Measurements from ENCODE around the gene PIK3R1.

PIK3R1 gene

GRCh38 chr5:68347536-68347935 is 132.0 kb downstream of the PIK3R1 start:
- Histone ChIP-seq H3K27me3 (ENCODE audit: control insufficient read depth, insufficient read depth, low read length) (no peaks in the 10 kb centered on the region), H3K36me3 (ENCODE audit: control insufficient read depth, insufficient read depth, low read length) (no peaks in the 10 kb centered on the region), H3K9me3 (ENCODE audit: control insufficient read depth, low read length) (no peaks in the 10 kb centered on the region), H3K4me1 (ENCODE audit: control insufficient read depth, insufficient read depth, low read length) (peaks cover 28% of the 10 kb centered on the region), H3K4me3 (ENCODE audit: low read length) (no peak overlapping the region), H3K9ac (ENCODE audit: low read length) (no peak overlapping the region)

- H3K36me3 ChIP-seq (ENCODE audit: control insufficient read depth, insufficient read depth, low read length), result no peaks in the 10 kb centered on the region
- no peaks in the 10 kb centered on the region for H3K27me3 ChIP-seq (ENCODE audit: control insufficient read depth, insufficient read depth, low read length)
- H3K9ac ChIP-seq (ENCODE audit: low read length), result no peak overlapping the region
- H3K9me3 ChIP-seq (ENCODE audit: control insufficient read depth, low read length), result no peaks in the 10 kb centered on the region
- H3K4me3 ChIP-seq (ENCODE audit: low read length), result no peak overlapping the region
- peaks cover 22% of the 10 kb centered on the region for H3K4me1 ChIP-seq (ENCODE audit: control insufficient read depth, insufficient read depth, low read length)
These were observed 133.1 kb downstream of the PIK3R1 start for GRCh38 chr5:68348447-68349222.

- no peak overlapping the region for H3K9ac ChIP-seq (ENCODE audit: low read length)
These were observed 134.6 kb downstream of the PIK3R1 start for GRCh38 chr5:68350176-68350575.

More at GRCh38 chr5:68350176-68350575, 134.6 kb downstream of the PIK3R1 start:
- H3K27me3 ChIP-seq (ENCODE audit: control insufficient read depth, insufficient read depth, low read length), result no peaks in the 10 kb centered on the region
- H3K4me3 ChIP-seq (ENCODE audit: low read length), result no peak overlapping the region
- no peaks in the 10 kb centered on the region for H3K9me3 ChIP-seq (ENCODE audit: control insufficient read depth, low read length)
- H3K36me3 ChIP-seq (ENCODE audit: control insufficient read depth, insufficient read depth, low read length), result no peaks in the 10 kb centered on the region
- H3K4me1 ChIP-seq (ENCODE audit: control insufficient read depth, insufficient read depth, low read length), result peaks cover 9% of the 10 kb centered on the region

Measured in mucosa of stomach (tissue), 1 donor.